GM15510 (cell line): Measurements from ENCODE around the gene TRAF3IP1.

Experiments used
- POLR2A ChIP-seq: IDR thresholded peaks from 3 replicates; pipeline ENCODE4 v1.6.1; 2011; ENCODE audit warnings: borderline replicate concordance; ENCODE audit not compliant: insufficient read length; ENCODE audit errors: extremely low read depth

TRAF3IP1 gene

GRCh38 chr2:238391042-238391689 lies 70.8 kb downstream of the TRAF3IP1 start:
- TF ChIP-seq POLR2A: no peak

GRCh38 chr2:238396663-238397062 lies 76.3 kb downstream of the TRAF3IP1 start:
- no peak for TF ChIP-seq POLR2A

GRCh38 chr2:238397356-238397755 lies 77.0 kb downstream of the TRAF3IP1 start:
- TF ChIP-seq POLR2A: no peak

GRCh38 chr2:238398577-238398976 lies 78.3 kb downstream of the TRAF3IP1 start:
- no peak for TF ChIP-seq POLR2A

- TF ChIP-seq POLR2A: no peak
Observed at GRCh38 chr2:238399094-238399493, 78.8 kb downstream of the TRAF3IP1 start.

GRCh38 chr2:238401551-238401950 lies 81.2 kb downstream of the TRAF3IP1 start:
- TF ChIP-seq POLR2A: no peak

GRCh38 chr2:238403632-238404405 lies 83.5 kb downstream of the TRAF3IP1 start:
- TF ChIP-seq POLR2A: no peak

- no peak for TF ChIP-seq POLR2A
Observed at GRCh38 chr2:238404406-238405216, 84.3 kb downstream of the TRAF3IP1 start.

GRCh38 chr2:238406221-238406997 lies 86.1 kb downstream of the TRAF3IP1 start:
- TF ChIP-seq POLR2A: no peak

GRCh38 chr2:238406998-238407285 lies 86.6 kb downstream of the TRAF3IP1 start:
- no peak for TF ChIP-seq POLR2A

GRCh38 chr2:238407566-238407965 lies 87.2 kb downstream of the TRAF3IP1 start:
- no peak for TF ChIP-seq POLR2A

GRCh38 chr2:238408615-238409340 lies 88.5 kb downstream of the TRAF3IP1 start:
- no peak for TF ChIP-seq POLR2A

GRCh38 chr2:238409341-238410199 lies 89.3 kb downstream of the TRAF3IP1 start:
- TF ChIP-seq POLR2A: no peak
